GM21447 (cell line): ENCODE measurements around the gene UBA3.
A peak's percentile ranks its signal among the peaks of the same experiment; 100 is the strongest.

Experiments used
- ATAC-seq: cut with Tn5 transposase; IDR thresholded peaks from one replicate; pipeline ENCODE4 v1.9.1; 2021; ENCODE audit not compliant: unreplicated experiment

UBA3 gene

DNA sequence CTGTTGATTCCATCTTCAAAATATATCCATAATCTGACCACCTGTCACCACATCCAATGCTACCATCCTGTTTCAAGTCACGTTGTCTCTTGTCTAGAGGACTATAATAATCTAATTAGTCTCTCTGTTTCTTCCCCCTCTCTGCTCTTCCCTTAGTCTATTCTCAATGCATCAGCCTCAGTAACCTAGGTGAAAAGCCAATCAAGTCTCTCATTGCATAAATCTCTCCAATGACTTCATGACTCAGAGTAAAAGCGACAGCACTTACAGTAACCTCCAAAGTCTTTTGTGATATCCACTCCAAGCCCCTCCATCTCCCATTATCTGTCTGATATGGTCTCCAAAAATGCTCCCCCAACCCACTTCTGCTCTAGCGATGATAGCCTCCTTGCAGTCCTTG is 7.2 kb downstream of the UBA3 start:
- no peak for ATAC-seq

DNA sequence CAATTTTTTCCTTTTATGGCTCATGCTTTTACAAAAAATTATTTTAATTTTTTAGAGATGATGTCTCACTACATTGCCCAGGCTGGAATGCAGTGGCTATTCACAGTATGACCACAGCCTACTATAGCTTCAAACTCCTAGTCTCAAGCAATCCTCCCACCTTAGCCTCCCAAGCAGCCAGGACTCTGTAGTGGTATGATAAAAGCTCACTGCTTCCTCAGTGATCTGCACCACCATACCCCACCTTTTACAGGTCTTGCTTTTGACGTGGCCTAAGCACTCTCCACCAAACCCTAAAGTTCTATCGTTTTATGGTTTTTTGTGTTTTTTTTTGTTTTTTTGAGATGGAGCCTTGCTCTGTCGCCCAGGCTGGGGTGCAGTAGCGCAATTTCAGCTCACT is 14.0 kb downstream of the UBA3 start:
- no peak for ATAC-seq

DNA sequence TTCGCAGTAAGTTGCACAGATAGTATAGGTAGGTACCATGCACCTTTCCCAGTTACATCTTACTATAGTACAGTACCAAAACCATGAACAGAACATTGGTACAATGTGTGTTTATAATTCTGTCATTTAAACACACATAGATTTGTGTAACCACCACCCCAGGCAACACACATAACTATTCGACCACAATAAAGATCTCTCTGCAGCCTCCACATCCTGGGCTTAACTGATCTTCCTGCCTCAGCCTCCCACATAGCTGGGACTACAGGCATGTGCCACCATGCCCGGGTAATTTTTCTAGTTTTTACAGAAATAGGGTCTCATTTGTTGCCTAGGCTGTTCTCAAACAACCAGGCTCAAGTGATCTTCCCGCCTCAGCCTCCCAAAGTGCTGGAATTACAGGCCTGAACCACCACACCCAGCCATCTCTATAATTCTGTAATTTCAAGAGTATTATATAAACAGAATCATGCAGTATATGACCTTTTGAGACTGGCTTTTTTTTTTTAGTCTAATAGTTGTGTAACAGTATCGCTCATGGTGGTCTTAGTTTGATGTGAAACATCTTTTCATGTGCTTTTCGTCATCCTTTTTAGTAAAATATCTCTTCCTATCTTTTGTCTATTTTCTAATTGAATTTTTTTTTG is 14.7 kb downstream of the UBA3 start:
- ATAC-seq, result no peak

DNA sequence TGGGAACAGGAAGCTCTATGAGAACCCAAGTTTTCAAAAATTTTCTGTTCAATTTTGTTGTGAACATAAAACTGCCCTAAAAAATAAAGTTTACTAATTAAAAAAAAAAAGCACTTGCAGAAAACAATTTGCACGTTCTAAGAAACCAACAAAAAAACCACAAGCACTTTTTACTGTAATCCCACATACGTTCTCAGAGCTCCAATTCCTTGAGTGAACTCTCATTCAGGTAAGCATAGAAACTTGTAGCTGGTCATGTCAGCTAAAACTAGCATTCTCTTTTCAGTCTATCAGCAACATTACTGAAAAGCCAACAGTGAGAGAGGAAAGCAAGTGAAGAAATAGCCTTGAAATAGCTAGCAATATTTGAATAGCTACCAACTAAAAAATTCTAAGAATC is 16.5 kb downstream of the UBA3 start:
- no peak for ATAC-seq

DNA sequence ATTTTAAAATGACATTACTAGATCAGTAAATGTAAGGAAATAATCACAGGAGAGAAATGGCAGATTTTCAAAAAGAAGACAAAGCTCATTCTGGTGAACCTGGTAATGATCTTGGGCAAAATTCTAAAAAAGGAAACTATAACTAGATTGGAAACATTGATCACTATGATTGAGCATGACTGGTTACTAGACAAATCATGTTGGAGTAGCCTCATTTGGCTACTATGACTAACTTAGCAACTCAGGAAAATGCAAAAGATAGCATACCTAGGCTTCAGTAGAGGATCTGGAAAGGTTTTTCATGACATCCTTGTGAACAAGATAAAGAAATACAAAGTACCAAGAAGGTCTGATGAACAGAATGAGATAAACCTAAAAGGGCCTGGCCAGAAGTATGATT is 20.5 kb downstream of the UBA3 start:
- no peak for ATAC-seq

DNA sequence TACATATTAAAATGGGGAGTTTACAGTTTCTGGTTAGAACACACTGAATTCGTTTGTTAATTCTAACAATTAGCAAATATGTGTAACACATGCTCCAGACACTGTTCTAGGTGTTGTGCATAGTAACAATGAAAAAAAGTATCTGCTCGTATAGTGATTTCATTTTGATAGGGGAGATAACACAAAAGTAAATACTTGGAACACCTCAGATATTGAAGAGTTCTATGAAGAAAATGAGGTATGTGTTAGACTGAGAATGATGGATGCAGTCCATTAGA is 21.3 kb downstream of the UBA3 start:
- no peak for ATAC-seq

DNA sequence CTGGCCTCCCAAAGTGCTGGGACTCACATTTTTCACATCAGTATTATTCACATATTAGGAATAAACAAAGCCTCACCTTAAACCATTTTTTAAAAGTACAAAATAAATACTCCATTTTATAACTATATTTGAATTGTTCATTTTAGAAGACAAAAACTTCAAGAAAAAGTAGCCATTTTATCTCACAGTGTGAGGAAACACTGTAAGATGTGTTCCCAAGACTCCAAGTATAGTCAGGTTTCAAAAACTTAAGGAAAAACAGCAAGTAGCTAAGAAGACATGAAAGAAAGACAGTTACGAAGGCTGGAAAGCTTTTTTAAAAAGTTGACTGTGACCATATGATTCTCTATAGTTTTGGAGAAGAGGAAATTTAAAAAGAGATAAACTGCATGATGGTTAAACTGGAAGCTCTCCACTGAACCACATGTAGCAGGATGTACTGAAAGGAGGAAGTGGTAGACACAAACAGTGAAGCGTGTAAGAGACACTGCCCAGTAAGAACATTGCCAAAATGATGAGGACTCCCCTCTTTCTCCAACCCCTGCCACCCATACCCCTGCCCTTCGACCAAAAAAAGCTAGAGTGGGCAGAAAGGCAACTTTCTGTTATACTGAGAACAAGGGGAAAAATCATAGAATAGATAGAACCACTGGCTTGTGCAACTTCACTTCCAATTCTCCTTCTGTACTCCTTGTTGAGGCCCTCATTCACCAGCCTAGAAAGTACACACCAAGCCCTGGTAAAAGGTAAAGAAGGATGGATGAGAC is 21.8 kb downstream of the UBA3 start:
- peak; percentile 98 for ATAC-seq

DNA sequence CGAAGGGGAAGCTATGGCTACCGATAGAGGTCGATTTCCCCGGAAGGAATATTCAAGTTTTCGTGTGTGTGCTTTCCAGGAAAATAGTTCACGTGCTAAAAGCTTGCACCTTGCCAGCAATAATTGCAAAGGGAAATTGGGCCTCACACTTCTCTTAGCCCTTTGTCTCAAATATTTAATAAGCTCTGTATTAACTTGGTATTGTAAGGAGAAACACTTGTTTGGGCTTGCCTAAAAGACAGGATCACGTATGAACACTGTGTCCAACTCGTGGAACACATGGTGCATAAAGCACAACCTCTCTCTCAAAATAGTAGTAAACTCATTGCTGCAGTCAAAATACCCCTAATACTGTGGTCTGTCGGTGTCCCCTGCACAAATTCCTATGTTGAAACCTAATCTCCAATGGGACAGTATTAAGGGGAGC is 27.7 kb downstream of the UBA3 start:
- no peak for ATAC-seq

DNA sequence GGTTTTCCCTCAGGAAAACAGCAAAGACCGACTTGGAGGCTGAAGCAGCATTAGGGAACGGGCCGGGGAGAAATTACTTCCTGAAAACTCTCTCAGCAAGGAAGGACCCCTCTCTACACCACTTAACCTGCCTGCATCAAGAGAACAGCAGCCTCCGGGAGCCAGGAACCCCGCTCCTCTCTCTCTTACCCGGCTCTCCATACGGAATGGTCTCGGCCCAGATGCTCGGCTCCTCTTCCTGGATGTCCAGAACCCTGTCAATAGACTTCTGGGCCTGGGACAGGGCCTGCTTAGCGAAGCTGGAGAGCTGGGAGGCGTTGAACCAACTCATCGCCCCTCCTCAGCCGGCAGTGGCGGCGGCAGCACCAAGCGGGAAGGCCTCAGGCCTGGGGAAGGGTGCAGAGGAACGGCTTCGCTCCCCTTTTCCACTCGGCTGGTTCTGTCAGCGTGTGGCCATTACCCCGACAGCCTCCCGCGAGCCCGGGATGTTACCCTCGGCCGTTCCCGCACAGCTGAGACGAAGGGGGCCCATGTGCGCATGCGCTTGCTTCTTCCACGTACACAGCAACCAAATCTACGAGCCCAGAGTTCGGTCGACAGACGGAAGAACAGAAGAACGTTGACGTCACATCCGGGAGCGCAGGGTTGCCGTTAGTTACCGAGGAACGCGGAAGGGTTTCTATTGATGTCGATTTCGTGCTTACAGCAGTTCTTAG is 28.3 kb downstream of the UBA3 start, which contains the start of gene TMF1:
TSS of gene TMF1 (minus strand) at position 578 of the 716 bp plus-strand sequence. CDS start at position 331, 247 bp downstream.
- ATAC-seq, result peak; percentile 96

DNA sequence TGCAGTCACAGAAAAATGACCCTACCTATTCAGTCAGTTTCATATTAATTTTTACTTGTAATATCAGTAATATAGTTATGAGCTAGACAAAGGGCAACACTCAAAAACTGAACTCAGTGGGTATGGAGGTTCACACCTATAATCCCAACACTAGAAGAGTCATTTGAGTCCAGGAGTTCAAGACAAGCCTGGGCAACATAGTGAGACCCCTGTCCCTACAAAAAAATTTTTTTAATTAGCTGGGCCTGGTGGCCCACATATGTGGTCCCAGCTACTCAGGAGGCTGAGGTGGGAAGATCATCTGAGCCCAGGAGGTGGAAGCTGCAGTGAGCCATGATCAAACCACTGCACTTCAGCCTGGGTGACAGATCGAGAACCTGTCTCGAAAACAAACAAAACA is 31.2 kb downstream of the UBA3 start:
- ATAC-seq, result no peak

DNA sequence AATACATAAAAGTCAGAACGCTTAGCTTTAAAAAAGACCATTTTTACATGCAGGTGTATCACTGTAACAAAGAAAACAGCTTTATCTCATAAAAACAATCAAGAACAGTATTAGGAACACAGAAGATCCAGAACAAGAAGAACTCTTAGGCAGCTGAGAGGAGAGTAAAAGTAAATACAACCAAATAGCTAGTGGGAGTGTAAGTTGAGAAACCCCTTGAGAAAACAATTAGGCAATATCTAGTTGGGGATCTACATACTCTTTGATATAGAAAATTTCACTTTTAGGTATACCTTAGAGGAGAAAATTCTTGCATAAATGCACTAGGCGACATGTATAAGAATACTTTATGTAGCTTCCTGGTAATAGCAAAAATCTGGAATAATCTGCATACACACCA is 35.6 kb downstream of the UBA3 start:
- no peak for ATAC-seq

DNA sequence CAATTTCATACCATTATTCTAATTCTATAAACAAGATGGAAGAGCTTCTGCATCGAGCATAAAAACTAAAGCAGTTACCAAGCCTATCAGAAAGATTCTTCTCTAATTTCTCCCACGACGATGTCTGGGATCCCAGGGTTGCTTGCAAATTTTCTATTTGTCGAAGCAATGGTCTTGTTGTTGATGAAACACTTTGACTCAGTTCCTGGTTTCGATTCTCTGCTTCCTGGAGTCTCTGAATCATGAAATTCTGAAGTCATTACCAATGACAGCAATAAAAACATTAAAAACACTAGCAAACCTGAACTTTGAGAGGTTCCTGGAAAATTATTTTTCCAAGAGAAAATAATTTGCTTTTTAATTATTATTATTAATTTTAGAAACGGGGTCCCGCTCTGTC is 46.7 kb downstream of the UBA3 start:
- no peak for ATAC-seq

DNA sequence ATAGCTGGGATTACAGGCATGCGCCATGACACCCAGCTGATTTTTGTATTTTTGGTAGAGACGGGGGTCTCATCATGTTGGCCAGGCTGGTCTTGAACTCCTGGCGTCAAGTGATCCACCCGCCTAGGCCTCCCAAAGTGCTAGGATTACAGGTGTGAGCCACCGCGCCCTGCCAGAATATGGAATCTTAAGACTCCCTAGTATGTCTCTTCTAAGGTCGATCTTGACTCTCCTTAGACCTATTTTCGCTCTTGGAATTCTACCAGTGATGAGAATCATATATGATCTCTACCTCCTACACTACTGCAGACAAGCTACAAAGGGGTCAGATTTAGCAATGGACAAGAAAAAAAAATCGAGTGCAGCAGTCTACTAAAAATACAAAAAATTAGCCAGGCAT is 47.4 kb downstream of the UBA3 start:
- ATAC-seq, result no peak

DNA sequence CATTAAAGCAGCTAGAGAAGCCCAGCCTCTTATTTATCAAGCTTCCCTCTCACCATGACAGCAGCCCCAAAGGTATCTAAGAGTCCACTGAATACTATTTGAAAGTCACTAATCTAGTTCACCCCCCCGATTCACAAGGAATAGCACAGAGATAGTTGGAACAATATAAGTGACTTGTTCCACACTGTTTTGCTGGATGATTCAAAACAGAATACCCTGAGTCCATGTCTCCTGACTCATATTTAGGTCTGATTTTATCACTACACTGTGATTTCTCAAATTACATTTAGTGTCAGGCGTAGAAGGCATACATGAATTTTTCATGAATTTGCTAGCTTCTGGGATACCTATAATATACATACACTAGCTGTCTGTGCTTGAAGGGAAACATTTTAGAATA is 48.0 kb downstream of the UBA3 start:
- ATAC-seq, result no peak

DNA sequence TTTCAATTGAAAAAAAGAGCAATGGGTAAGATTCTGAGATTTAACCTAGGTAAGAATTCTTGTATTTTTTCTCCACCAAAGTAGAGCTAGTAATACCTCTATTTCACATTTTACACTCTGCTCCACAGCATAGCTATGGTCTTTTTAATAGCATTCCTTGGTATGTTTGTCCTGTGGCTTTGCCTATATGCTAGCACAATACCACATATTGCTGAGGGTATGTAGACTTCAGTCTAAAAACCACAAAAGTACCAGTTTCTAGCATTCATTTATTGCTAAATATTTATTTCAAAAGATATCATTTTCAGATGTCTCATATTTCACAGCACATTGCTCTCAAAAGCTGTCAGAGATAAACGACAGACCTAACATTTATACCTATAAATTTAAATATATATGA is 48.5 kb downstream of the UBA3 start:
- ATAC-seq, result no peak

DNA sequence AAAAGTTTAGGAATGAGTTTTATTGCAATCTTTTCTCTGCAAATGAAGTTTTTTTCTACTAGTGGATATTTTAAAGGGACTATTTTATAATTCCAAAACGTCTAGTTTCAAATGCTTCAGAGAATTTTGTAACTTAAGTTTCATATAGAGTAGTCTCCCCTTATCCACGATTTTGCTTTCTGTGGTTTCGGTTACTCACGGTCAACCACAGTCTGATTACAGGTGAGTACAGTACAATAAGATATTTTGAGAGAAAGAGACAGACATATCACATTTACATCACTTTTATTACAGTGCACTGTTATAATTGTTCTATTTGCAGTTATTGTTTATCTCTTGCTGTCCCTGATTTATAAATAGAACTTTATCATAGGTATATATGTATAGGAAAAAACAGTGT is 59.3 kb downstream of the UBA3 start:
- no peak for ATAC-seq

DNA sequence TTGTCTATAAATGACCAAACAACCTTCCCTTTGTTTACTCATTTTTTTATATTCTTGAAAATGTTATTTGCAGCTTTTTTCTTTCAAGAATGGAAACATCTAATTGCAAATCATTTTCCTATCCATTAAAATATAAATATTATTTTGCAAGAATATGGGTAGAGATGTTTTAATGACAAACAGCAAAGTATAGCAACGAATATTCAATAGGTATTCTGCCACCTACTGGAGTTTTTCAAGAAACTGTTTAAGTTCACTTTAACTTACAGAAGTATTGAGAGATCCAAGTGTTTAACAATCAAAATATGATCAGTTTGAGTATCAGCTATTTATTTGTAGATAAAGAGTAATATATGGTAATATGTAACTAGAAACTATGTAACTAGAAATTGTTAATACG is 59.7 kb downstream of the UBA3 start:
- no peak for ATAC-seq

DNA sequence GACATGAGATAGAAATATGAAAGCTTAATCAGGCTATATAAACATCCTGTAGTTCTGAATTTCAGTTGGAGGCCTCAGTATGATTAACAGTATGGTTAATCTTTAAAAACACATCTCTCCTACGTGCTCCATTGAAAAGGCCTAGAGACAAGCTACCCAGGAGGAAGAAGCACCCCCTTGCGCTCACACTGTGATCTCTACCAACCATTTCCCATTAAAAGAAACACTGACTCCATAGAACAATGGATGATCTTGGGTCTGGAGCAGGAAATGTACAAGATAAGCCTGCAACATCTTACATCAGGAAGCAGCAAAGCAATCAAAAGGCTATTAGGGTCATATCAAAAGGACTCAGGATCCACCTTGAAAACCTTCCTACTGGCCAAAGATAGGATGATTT is 63.3 kb downstream of the UBA3 start:
- no peak for ATAC-seq

DNA sequence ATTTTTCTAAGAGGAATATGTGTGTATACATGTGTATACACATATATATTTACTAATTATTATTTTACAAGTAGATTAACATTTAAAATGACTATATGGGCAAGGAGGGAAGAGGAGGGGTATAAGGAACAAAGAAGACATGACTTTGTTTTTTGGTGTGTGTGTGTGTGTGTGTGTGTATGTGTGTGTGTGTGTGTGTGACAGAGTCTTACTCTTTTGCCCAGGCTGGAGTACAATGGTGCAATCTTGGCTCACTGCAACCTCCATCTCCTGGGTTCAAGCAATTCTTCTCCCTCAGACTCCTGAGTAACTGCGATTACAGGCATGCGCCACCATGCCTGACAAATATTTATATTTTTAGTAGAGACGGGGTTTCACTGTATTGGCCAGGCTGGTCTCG is 64.1 kb downstream of the UBA3 start:
- no peak for ATAC-seq

DNA sequence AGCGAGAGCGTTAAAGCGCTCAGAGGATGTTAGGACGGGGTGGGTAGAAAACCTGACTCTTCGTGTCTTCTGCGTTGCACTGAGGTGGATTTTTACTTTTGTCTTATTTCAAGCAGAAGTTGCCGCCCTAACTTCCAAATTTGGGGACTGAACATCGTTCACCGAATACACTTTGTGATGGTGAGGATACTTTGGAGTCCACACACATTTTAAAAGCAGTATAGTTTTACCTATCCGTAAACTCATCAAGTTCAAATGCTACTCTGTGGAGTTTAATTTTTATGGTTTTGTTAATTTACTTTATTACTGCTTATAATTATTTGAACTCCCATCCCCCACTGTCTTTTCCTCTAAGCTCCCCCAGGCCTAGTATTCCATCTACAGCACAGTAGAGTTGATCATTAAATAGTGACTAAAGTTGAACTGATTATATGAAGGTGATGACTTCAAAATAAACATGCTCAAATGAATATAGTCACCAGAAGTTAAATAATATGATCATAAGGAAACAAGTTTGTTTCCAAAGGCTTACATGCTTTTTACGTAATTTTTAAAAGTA is 66.1 kb downstream of the UBA3 start:
- no peak for ATAC-seq

DNA sequence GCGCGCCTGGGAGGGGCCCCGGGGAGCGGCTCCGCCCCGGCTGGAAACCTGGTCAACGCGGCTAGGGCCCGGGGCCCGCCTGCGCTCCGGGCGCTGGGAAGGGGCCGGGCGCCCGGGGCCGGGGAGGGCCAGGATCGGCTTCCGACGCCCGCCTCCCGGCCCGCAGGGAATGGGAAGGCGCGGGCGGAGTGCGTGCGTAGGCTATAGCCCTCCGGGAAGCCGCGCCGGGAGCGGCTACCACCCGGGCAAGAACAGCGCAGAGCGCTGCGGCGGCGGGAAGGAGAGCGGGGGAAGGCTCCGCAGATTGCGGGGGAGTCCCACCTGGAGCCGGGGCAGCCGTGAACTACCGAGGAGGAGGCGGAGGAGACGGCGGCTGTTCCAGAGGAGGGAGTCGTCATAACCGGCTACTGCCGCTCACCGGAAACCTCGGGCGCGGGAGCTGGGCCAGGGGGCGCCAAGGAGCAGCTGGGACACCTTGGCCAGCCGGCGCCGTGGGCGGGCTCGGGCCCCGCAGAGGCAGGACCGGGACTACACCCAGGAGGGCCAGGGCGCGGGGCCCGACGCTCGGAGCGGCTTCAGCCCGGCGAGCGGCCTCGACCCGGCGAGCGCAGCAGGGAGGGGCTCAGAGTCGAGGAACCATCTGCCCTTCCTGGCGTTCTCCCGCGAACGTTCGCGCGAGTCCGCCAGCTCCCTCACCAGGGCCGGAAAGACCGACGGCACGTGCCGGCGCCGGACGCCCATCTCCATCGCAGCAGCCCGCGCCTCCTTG is 66.7 kb downstream of the UBA3 start, which contains the start of gene EOGT:
TSS of gene EOGT (minus strand) at position 432 of the 769 bp plus-strand sequence. CDS start 3,838 bp downstream, outside the sequence.
- peak; percentile 83 for ATAC-seq
